ENCODE results near the gene ANP32E.

DNA sequence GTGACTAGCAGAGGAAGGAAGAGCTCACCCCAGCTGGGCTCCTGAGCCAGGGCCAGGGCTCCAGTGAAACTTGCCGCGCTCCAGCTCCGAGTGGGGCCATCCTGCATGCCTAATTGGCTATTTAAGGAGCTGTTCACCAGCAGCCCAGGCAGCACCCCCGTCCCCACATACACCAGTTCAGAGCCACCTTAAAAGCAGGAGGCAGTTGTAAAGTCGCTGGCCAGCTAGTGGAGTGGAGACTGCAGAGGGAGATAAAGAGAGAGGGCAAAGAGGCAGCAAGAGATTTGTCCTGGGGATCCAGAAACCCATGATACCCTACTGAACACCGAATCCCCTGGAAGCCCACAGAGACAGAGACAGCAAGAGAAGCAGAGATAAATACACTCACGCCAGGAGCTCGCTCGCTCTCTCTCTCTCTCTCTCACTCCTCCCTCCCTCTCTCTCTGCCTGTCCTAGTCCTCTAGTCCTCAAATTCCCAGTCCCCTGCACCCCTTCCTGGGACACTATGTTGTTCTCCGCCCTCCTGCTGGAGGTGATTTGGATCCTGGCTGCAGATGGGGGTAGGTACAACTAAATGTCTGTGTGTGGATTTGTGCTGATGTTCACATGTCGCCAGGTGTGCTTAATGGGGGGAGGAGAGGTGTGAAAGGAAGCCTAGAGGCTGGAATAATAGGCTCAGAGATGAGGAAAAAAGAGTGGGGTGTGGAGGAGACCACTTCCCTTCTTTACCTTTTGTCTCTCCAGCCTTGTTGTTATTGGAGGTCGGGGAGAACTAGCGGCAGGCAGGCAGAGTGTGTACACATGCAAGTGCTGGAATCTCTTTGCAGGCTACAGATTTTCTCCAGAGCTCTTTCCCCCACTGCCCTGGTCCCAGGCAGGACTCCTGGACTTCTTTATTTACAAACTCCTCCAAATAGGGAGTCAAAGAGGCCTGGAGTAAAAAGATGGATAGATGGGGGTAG lies 22.0 kb upstream of the ANP32E start, which contains the start of gene CA14:
- TF ChIP-seq EZH2 (optimal IDR thresholded peaks at IDR 0.05; ENCODE audit: low read depth, low read length) (no peak), EZH2phosphoT487 (IDR thresholded peaks at IDR 0.05; ENCODE audit: low read length) (no peak)
- TF ChIP-seq, protein P1, sequence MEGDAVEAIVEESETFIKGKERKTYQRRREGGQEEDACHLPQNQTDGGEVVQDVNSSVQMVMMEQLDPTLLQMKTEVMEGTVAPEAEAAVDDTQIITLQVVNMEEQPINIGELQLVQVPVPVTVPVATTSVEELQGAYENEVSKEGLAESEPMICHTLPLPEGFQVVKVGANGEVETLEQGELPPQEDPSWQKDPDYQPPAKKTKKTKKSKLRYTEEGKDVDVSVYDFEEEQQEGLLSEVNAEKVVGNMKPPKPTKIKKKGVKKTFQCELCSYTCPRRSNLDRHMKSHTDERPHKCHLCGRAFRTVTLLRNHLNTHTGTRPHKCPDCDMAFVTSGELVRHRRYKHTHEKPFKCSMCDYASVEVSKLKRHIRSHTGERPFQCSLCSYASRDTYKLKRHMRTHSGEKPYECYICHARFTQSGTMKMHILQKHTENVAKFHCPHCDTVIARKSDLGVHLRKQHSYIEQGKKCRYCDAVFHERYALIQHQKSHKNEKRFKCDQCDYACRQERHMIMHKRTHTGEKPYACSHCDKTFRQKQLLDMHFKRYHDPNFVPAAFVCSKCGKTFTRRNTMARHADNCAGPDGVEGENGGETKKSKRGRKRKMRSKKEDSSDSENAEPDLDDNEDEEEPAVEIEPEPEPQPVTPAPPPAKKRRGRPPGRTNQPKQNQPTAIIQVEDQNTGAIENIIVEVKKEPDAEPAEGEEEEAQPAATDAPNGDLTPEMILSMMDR (IDR thresholded peaks at IDR 0.05; ENCODE audit: low read length) = no peak
